DND-41 (cell line): Measurements from ENCODE around the gene KRCC1.
"Not testable (repeated sequence)": the region's sequence is repeated elsewhere in the genome, so short reads cannot be mapped to it uniquely, and the experiment has no call there.

Experiments used
- CTCF ChIP-seq: IDR thresholded peaks from 2 replicates; pipeline ENCODE4 v1.5.1; 2012; ENCODE audit warnings: borderline replicate concordance, low read length, moderate library complexity, mild to moderate bottlenecking; ENCODE audit not compliant: poor library complexity, severe bottlenecking; ENCODE audit errors: extremely low read depth
- EZH2 ChIP-seq: IDR thresholded peaks from 3 replicates; pipeline ENCODE4 v1.6.1; 2012; ENCODE audit warnings: borderline replicate concordance, low read depth, mild to moderate bottlenecking, moderate library complexity, low read length, inconsistent platforms; ENCODE audit not compliant: severe bottlenecking

- not testable (repeated sequence) for TF ChIP-seq CTCF, EZH2
Observed at GRCh38 chr2:88017780-88018038, 37.9 kb downstream of the KRCC1 start.
